HPDE6-E6E7 (cell line): ENCODE data around the gene CACNA1G.

ENCODE experiments used
- DNase-seq: peaks from one replicate; pipeline ENCODE4 v3.0.0; 2011; ENCODE audit warnings: missing footprints; ENCODE audit errors: extremely low spot score

Gene CACNA1G

GRCh38 chr17:50672831-50673551, 112.5 kb downstream of the CACNA1G start:
- no peak for DNase-seq

DNA sequence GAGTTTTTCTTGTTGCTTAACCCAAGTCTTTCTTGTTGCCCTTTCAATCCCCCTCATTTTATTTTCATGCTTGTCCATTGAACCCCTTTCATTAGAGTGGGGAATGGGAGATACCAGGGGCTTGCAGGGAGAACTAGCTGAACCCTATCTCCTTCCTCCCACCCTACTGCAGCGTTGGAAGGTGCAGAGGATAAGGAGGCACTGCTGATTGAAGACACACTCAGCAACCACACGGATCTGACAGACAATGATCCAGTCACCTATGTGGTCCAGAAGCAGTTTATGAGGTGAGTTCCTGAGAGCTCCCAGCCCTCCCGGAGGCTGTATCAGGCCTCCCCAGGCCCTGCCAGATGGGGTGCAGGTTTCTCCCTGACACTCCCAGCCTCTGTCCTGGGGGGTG, 114.7 kb downstream of the CACNA1G start:
- DNase-seq, result no peak

DNA sequence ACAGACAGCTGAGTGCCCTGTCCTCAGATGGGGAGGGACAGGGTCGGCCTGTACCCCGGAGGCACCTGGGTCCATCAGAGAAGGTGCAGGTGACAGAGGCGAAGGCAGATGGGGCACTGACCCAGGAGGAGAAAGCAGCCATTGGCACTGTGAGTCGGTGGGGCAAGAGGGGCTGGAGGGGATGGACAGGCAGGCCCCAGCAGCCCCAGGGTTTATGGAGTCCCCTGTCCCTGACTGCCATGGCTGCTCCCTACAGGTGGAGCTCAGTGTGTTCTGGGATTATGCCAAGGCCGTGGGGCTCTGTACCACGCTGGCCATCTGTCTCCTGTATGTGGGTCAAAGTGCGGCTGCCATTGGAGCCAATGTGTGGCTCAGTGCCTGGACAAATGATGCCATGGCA, 115.1 kb downstream of the CACNA1G start:
- no peak for DNase-seq

DNA sequence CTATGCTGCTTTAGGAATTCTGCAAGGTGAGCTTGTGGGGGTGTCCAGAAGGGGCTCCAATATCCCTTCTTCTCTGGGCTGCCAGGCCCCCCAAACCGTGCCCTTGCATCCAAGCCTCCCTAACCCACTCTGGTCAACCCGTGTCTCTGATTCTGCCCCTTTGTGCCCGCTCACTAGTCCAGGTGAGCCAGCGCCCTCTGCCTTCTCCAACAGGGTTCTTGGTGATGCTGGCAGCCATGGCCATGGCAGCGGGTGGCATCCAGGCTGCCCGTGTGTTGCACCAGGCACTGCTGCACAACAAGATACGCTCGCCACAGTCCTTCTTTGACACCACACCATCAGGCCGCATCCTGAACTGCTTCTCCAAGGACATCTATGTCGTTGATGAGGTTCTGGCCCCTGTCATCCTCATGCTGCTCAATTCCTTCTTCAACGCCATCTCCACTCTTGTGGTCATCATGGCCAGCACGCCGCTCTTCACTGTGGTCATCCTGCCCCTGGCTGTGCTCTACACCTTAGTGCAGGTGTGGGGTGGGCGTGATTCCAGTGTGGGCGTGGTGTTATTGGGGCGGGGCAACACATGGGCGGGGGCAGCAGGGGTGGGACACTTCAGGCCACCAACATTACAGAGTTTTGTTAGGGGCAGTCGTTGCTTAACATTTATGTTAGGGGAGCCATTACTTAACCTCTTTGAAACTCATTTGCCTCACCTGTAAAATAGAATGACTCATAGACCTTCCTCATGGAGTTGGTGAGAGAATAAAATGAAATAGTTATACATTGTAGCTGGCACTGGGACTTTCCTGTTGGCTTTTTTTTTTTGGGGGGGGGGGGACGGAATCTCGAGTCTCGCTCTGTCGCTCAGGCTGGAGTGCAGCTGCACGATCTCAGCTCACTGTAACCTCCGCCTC, 115.8 kb downstream of the CACNA1G start:
- no peak for DNase-seq
